Activated B cell treated with CpG ODN at 0.5 μM for 24 hours (primary cell): ENCODE results near the gene MS4A13. TPM values are rescaled to one million over a fixed set of nuclear protein-coding genes. Genes with fewer than 3 reads are reported as not detected.

Source experiments
- ATAC-seq: fragments of 200-7000 bp; cut with Tn5 transposase; one replicate; pipeline ENCODE4 v1.10.0; 2021; ENCODE audit warnings: low read depth, mild to moderate bottlenecking, moderate library complexity
- CTCF ChIA-PET: fragments of 350-600 bp; sonication (Branson Sonifier 250); formaldehyde crosslinking; loops from one replicate; lab custom pipeline; 2021; ENCODE audit warnings: antibody characterized with exemption; lab: Charles Lee
- POLR2A ChIA-PET: fragments of 350-600 bp; sonication (Branson Sonifier 250); formaldehyde crosslinking; loops from one replicate; lab custom pipeline; 2021; ENCODE audit warnings: antibody characterized with exemption; lab: Charles Lee
- DNase-seq: peaks from one replicate; pipeline ENCODE4 v3.0.0; 2022
- H3K27ac Mint-ChIP-seq: one replicate; pipeline ENCODE4 v1.8.0; 2020; ENCODE audit warnings: mixed read lengths
- H3K27me3 Mint-ChIP-seq: one replicate; pipeline ENCODE4 v1.8.0; 2021; ENCODE audit warnings: mixed read lengths
- H3K36me3 Mint-ChIP-seq: one replicate; pipeline ENCODE4 v1.8.0; 2021; ENCODE audit warnings: low read depth, mixed read lengths
- H3K4me1 Mint-ChIP-seq: one replicate; pipeline ENCODE4 v1.8.0; 2021; ENCODE audit warnings: mixed read lengths
- H3K4me3 Mint-ChIP-seq: one replicate; pipeline ENCODE4 v1.8.0; 2020; ENCODE audit warnings: mild to moderate bottlenecking, mixed read lengths
- H3K9me3 Mint-ChIP-seq: one replicate; pipeline ENCODE4 v1.8.0; 2020; ENCODE audit warnings: mixed read lengths
- CTCF ChIP-seq: fragments of 200-600 bp; IDR thresholded peaks from one replicate; pipeline ENCODE4 v1.8.0; 2022; ENCODE audit warnings: antibody characterized with exemption, mild to moderate bottlenecking
- intact Hi-C: fragments of 100-400 bp; cut with micrococcal nuclease; formaldehyde crosslinking; loops from one replicate; pipeline ENCODE4 v1.15.1; 2024
- total RNA-seq: library from RNA; stranded (reverse); gene quantifications from 2 replicates; pipeline ENCODE4 v1.2.3, GENCODE V29; 2022

Gene MS4A13
- total RNA-seq, 1 donor from 2014 or later, result not detected

GRCh38 chr11:60511393-60511792 lies 3.8 kb upstream of the MS4A13 start:
- CTCF ChIA-PET, result no interaction called here
- peaks cover 2% of the 10 kb centered on the region for H3K27me3 Mint-ChIP-seq
- POLR2A ChIA-PET, result interaction anchor here (1.7 kb wide), 1 partner anchor 34 kb away, joined by 15 read pairs; no protein-coding TSS in a partner anchor
- no peak overlapping the region for H3K27ac Mint-ChIP-seq
- H3K36me3 Mint-ChIP-seq, result no peaks in the 10 kb centered on the region
- H3K9me3 Mint-ChIP-seq, result no peaks in the 10 kb centered on the region
- intact Hi-C loops, result no loop called here
- ATAC-seq (no peak), DNase-seq (no peak)
- H3K4me1 Mint-ChIP-seq, result peaks cover 14% of the 10 kb centered on the region
- no peak overlapping the region for H3K4me3 Mint-ChIP-seq
- TF ChIP-seq CTCF, result no peak

- Mint-ChIP-seq H3K9me3 (no peaks in the 10 kb centered on the region), H3K27me3 (peaks cover 2% of the 10 kb centered on the region), H3K4me3 (no peak overlapping the region), H3K36me3 (no peaks in the 10 kb centered on the region), H3K4me1 (peaks cover 14% of the 10 kb centered on the region), H3K27ac (no peak overlapping the region)
- ChIA-PET CTCF (no interaction called here), POLR2A (interaction anchor here (0.6 to 1.7 kb wide), 2 partner anchors 24 to 36 kb away, joined by 3 to 15 read pairs; no protein-coding TSS in a partner anchor)
- ATAC-seq, result no peak
- DNase-seq, result no peak
- no peak for TF ChIP-seq CTCF
- intact Hi-C loops, result no loop called here
Measured at GRCh38 chr11:60512651-60513225, 2.5 kb upstream of the MS4A13 start.

- Mint-ChIP-seq H3K9me3 (no peaks in the 10 kb centered on the region), H3K27me3 (peaks cover 4% of the 10 kb centered on the region), H3K4me1 (peaks cover 14% of the 10 kb centered on the region), H3K36me3 (no peaks in the 10 kb centered on the region), H3K4me3 (no peak overlapping the region), H3K27ac (no peak overlapping the region)
- no peak for ATAC-seq
- ChIA-PET CTCF (interaction anchor here (1.0 kb wide), 1 partner anchor 150 kb away, joined by 3 read pairs; no protein-coding TSS in a partner anchor), POLR2A (interaction anchor here (0.6 to 0.7 kb wide), 2 partner anchors 37 to 343 kb away, joined by 5 to 9 read pairs; no protein-coding TSS in a partner anchor)
- no peak for DNase-seq
- intact Hi-C loops, result loop anchor here (2.0 kb wide), 1 partner anchor 15 kb away; no protein-coding TSS in a partner anchor
- no peak for TF ChIP-seq CTCF
Measured at GRCh38 chr11:60513496-60514460, 1.4 kb upstream of the MS4A13 start.

GRCh38 chr11:60528465-60528864 lies 13.3 kb downstream of the MS4A13 start:
- DNase-seq, result no peak
- POLR2A ChIA-PET, result interaction anchor here (0.7 to 1.1 kb wide), 2 partner anchors 10 to 45 kb away, joined by 3 to 6 read pairs; no protein-coding TSS in a partner anchor

More at GRCh38 chr11:60528465-60528864, 13.3 kb downstream of the MS4A13 start:
- intact Hi-C loops, result loop anchor here (5.0 kb wide), 1 partner anchor 44 kb away; no protein-coding TSS in a partner anchor
- H3K36me3 Mint-ChIP-seq, result no peaks in the 10 kb centered on the region
- no peak for TF ChIP-seq CTCF
- H3K4me3 Mint-ChIP-seq, result no peak overlapping the region
- H3K9me3 Mint-ChIP-seq, result no peaks in the 10 kb centered on the region
- no peak overlapping the region for H3K27ac Mint-ChIP-seq
- peaks cover 14% of the 10 kb centered on the region for H3K4me1 Mint-ChIP-seq
- ATAC-seq, result no peak
- H3K27me3 Mint-ChIP-seq, result no peaks in the 10 kb centered on the region
- CTCF ChIA-PET, result interaction anchor here (0.6 kb wide), 1 partner anchor 57 kb away, joined by 3 read pairs; no protein-coding TSS in a partner anchor
